Mammary epithelial cell (primary cell): Measurements from ENCODE around the gene LAMA4.

Source experiments
- CTCF ChIP-seq, 2 donors: IDR thresholded peaks in 1 of 2; conservative IDR thresholded peaks in 1 of 2; 2 replicates each; pipeline ENCODE4 v1.5.1; 2011 to 2012; ENCODE audit warnings: inconsistent platforms in 2 of 2, low read length in 2 of 2, mild to moderate bottlenecking in 2 of 2, control low read depth in 1 of 2, low read depth in 1 of 2; ENCODE audit not compliant: insufficient read depth in 1 of 2; ENCODE audit errors: extremely low read depth in 1 of 2
- EZH2 ChIP-seq: IDR thresholded peaks from 2 replicates; pipeline ENCODE4 v1.6.1; 2012; ENCODE audit warnings: low read length, inconsistent platforms, borderline replicate concordance

DNA sequence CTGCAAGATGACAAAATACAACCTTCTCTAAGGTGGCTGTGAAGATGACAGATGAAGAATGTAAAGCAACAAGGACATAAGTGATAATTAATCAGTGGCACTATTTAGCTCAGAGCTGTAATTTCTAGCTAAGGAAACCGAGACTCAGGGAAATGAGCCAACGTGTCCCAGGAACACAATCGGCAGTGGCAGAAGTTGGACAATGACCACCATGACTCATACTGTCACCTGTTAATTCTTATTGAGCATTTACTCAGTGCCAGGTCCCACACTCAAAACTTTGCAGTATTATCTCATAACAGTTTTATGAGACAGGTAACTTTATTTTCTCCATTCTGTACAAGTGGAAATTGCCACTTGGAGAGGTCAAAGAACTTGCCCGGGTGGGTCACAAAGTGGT, 55.8 kb downstream of the LAMA4 start:
- TF ChIP-seq CTCF (conservative IDR thresholded peaks at IDR 0.05 in 1 of 2, IDR thresholded peaks at IDR 0.05 in 1 of 2; ENCODE audit: extremely low read depth in 1 of 2, insufficient read depth in 1 of 2, low read depth in 1 of 2, low read length in 2 of 2) (no peak), EZH2 (no peak)
